ENCODE data around the gene RASGEF1B.

The RASGEF1B gene

DNA sequence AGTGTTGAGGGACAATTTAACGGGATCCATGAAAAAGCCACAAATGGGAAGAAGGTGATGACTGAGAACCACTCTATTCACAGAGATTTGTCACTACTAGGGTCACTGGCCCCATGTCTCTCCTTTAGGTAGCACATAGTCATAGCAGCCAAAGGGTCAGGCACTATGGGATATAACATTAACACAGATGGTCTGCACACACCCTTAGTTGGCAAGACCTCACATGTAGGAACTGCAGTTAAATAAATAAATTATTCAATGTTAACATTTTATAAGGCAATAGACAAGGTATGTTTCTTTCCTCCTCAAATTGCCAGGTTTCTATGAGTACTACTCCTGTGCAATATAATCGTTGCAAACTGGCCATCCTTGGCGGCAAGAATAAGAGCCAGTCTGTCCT lies 10.9 kb downstream of the RASGEF1B start:
- TF ChIP-seq, protein P1, sequence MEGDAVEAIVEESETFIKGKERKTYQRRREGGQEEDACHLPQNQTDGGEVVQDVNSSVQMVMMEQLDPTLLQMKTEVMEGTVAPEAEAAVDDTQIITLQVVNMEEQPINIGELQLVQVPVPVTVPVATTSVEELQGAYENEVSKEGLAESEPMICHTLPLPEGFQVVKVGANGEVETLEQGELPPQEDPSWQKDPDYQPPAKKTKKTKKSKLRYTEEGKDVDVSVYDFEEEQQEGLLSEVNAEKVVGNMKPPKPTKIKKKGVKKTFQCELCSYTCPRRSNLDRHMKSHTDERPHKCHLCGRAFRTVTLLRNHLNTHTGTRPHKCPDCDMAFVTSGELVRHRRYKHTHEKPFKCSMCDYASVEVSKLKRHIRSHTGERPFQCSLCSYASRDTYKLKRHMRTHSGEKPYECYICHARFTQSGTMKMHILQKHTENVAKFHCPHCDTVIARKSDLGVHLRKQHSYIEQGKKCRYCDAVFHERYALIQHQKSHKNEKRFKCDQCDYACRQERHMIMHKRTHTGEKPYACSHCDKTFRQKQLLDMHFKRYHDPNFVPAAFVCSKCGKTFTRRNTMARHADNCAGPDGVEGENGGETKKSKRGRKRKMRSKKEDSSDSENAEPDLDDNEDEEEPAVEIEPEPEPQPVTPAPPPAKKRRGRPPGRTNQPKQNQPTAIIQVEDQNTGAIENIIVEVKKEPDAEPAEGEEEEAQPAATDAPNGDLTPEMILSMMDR (IDR thresholded peaks at IDR 0.05; ENCODE audit: extremely low read depth, missing control alignments) = no peak
- no peak for DNase-seq (ENCODE audit: low spot score)

DNA sequence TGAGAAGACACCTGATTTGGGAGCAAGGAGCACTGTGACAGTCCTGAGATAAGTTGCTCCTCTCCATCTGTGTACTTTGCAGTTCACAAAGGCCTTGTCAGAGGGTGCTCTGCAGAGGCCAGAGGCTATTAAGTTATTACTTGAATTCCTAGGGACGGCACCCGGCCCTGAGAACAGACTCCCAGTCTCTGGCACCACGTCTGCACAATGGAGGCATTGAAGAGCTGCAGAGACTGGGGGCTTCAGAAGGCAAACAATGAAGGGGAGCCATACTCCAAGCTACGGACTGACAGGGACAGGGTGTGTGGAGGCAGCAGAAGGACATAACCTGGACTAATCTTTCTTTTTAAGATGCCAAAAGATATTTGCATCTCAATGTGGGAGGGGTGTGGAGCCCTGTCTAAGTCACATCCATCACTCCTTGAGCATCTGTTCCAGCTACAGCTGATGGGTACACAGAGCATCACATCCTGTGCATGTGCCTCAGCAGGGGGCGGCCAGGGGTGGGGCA lies 11.5 kb downstream of the RASGEF1B start:
- no peak for DNase-seq (ENCODE audit: low spot score)
- TF ChIP-seq, protein P1 (IDR thresholded peaks at IDR 0.05; ENCODE audit: extremely low read depth, missing control alignments) = no peak

DNA sequence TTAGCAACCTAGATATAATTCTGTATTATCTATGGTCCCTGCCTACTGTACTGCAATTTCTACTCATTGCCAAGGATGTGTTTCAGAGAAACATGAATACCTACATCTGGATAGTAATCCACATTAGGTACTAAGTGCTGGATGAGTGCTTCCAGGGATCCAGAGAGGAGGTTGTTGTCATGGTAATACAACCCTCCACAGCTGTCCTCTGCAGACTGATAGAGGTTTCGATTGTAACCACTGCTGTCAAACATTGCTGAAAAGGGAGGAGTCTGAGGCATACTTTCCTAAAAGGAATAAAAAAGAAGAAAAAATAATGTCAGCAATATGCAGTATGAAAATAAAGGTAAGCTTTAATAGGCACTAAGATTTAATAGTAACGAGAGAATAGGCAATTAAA lies 12.5 kb downstream of the RASGEF1B start:
- TF ChIP-seq, protein P1 (IDR thresholded peaks at IDR 0.05; ENCODE audit: extremely low read depth, missing control alignments) = no peak
- DNase-seq (ENCODE audit: low spot score) = no peak

DNA sequence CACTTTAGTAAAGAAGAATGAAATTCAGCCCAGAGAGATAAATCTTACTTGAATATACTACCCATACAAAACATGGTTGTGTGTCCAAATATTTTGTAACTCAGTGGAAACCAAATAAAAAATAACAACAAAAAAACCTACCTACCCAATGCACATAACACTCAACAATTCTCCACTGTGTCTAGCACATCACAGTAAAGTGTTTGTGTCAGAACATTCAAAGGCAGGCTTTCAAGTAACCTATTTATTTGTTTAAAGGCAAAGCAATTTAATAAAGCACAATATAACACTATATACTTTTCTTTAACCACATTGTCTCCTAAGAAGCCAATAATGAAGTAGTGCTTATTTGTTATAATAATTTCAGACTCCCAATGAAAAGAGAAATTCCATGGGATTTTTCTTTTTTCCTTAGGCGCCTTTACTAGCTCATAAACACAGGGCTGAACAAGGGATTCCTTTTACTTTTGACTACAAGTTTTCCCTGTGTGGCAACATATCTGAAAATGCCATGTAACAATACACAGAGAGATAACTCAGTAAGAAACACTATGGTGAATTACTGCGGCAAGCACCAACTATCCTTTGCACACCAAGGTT lies 13.7 kb downstream of the RASGEF1B start:
- TF ChIP-seq, protein P1 (IDR thresholded peaks at IDR 0.05; ENCODE audit: extremely low read depth, missing control alignments) = no peak

DNA sequence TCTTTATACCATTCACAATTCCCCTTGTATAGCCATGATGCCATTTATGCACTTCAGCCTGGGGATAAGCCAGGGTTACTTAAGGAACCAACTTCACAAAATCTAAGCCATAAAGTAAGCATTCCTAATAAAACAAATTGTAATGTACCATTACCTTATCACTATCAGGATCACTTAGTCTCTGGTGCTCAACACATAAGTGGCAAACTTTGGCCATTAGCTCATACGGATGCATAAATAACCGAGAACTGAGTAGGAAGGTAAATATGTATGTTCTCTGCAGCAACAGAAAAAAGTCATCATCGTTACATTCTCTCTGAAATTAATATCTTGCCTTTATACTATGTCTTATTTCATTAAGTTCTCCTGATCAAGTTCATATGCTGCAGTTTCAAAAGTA lies 14.4 kb downstream of the RASGEF1B start:
- no peak for DNase-seq (ENCODE audit: low spot score)
- TF ChIP-seq, protein P1 (IDR thresholded peaks at IDR 0.05; ENCODE audit: extremely low read depth, missing control alignments) = no peak

More for the DNA sequence above, 13.7 kb downstream of the RASGEF1B start:
- DNase-seq (ENCODE audit: low spot score) = no peak

DNA sequence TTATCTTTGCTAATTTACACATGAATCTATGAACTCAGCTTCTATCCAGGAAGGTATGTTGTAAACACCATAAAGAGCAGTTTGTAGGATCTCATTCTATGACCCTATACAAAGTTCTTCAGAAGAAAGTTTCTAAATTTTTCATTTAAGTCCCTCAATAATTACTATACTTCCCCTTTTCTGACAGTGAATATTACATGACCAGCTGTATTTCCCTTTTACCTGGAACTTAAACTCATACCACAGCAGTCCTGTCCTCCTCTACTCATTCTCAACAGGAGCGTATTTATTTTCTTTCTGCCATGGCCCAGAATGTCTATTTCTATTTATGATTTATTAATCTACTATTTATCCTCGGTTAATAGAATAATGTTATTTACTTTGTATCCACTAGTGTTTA lies 15.8 kb downstream of the RASGEF1B start:
- TF ChIP-seq, protein P1 (IDR thresholded peaks at IDR 0.05; ENCODE audit: extremely low read depth, missing control alignments) = no peak
- no peak for DNase-seq (ENCODE audit: low spot score)

DNA sequence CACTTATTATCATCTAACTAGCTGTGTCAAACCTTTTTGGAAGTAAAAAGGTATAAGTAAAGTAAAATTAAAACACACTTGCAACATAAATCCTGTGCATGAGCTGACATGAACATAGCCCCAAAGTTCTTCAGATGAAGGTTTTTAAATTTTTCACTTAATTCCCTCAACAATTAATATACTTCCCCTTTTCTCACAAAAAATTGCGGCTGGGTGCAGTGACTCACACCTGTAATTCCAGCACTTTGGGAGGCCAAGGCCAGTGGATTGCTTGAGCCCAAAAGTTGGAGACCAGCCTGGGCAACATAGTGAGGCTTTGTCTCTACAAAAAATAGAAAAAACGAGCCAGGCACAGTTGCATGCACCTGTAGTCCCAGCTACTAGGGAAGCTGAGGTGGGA lies 16.8 kb downstream of the RASGEF1B start:
- no peak for DNase-seq (ENCODE audit: low spot score)
- TF ChIP-seq, protein P1 (IDR thresholded peaks at IDR 0.05; ENCODE audit: extremely low read depth, missing control alignments) = no peak
